H1 (cell line): ENCODE results near the gene APOC4. TPM values are rescaled to one million over a fixed set of nuclear protein-coding genes. Genes with fewer than 3 reads are reported as not detected.

Experiments used
- CTCF ChIA-PET: fragments of 300-600 bp; sonication (Branson Sonifier 250); formaldehyde crosslinking; loops from one replicate; lab custom pipeline; 2021; ENCODE audit not compliant: partially characterized antibody; lab: Charles Lee
- POLR2A ChIA-PET: fragments of 300-600 bp; sonication (Branson Sonifier 250); formaldehyde crosslinking; loops from one replicate; lab custom pipeline; 2021; ENCODE audit warnings: inconsistent platforms; ENCODE audit not compliant: partially characterized antibody; lab: Charles Lee
- DNase-seq, 2 experiments: peaks; one replicate each; pipeline versions ENCODE4 v3.0.0 to v3.0.0-alpha.2; 2010 to 2022; ENCODE audit warnings: low spot score in 2 of 2, low read depth in 1 of 2, mixed read lengths in 1 of 2
- FAIRE-seq: peaks from 2 replicates; lab custom pipeline; 2011; peaks lifted over from hg19 to GRCh38; lab: Jason Lieb, UNC
- H2AFZ ChIP-seq: 2 replicates; pipeline ENCODE4 v1.8.1; 2012; ENCODE audit warnings: low read length, inconsistent platforms
- H2AK5ac ChIP-seq: 2 replicates; pipeline ENCODE4 v1.6.1; 2013; ENCODE audit warnings: low read depth, low read length
- H2BK120ac ChIP-seq: replicated peaks from 2 replicates; pipeline ENCODE3; 2013; ENCODE audit warnings: low read depth, low read length, inconsistent platforms
- H2BK12ac ChIP-seq: 2 replicates; pipeline ENCODE4 v1.6.1; 2013; ENCODE audit warnings: low read depth, low read length
- H2BK15ac ChIP-seq: 2 replicates; pipeline ENCODE4 v1.6.1; 2013; ENCODE audit warnings: low read length
- H2BK20ac ChIP-seq: 2 replicates; pipeline ENCODE4 v1.6.1; 2013; ENCODE audit warnings: low read length
- H2BK5ac ChIP-seq: 2 replicates; pipeline ENCODE4 v1.6.1; 2013; ENCODE audit warnings: low read depth, low read length
- H3K14ac ChIP-seq: 2 replicates; pipeline ENCODE4 v1.6.1; 2013; ENCODE audit warnings: inconsistent platforms; ENCODE audit not compliant: insufficient read length
- H3K18ac ChIP-seq: 2 replicates; pipeline ENCODE4 v1.6.1; 2013; ENCODE audit warnings: low read length; ENCODE audit errors: extremely low read depth
- H3K23ac ChIP-seq: 2 replicates; pipeline ENCODE4 v1.6.1; 2013; ENCODE audit warnings: inconsistent platforms; ENCODE audit not compliant: insufficient read length
- H3K23me2 ChIP-seq: 2 replicates; pipeline ENCODE4 v1.6.1; 2013; ENCODE audit warnings: low read depth, low read length
- H3K27ac ChIP-seq: 2 replicates; pipeline ENCODE4 v1.6.1; 2011; ENCODE audit warnings: low read depth, low read length, inconsistent platforms
- H3K27me3 ChIP-seq, 4 experiments: replicated peaks in 1 of 4; 1 replicate in 1 of 4; 2 replicates in 3 of 4; pipeline versions ENCODE4 v1.6.1 to v1.8.1; 2011 to 2013; ENCODE audit warnings: low read length in 3 of 4, mild to moderate bottlenecking in 3 of 4, inconsistent platforms in 2 of 4, mixed read lengths in 2 of 4, moderate library complexity in 1 of 4; ENCODE audit not compliant: control insufficient read depth in 3 of 4, insufficient read depth in 3 of 4; ENCODE audit errors: extremely low read depth in 1 of 4
- H3K36me3 ChIP-seq, 4 experiments: 2 replicates each; pipeline versions ENCODE4 v1.6.1 to v1.8.1; 2011 to 2013; ENCODE audit warnings: mild to moderate bottlenecking in 4 of 4, low read length in 3 of 4, moderate library complexity in 2 of 4, control low read depth in 1 of 4, inconsistent platforms in 1 of 4; ENCODE audit not compliant: insufficient read depth in 4 of 4, control insufficient read depth in 2 of 4
- H3K4ac ChIP-seq: replicated peaks from 2 replicates; pipeline ENCODE3; 2013; ENCODE audit warnings: low read length, low read depth, mixed read lengths, inconsistent platforms; ENCODE audit not compliant: insufficient read length
- H3K4me1 ChIP-seq, 4 experiments: replicated peaks in 1 of 4; 1 replicate in 1 of 4; 2 replicates in 3 of 4; pipeline versions ENCODE4 v1.6.1 to v1.8.1; 2011 to 2013; ENCODE audit warnings: low read length in 3 of 4, inconsistent platforms in 2 of 4, mixed read lengths in 1 of 4; ENCODE audit not compliant: insufficient read depth in 4 of 4, control insufficient read depth in 3 of 4
- H3K4me2 ChIP-seq, 2 experiments: 2 replicates each; pipeline versions ENCODE4 v1.6.1 to v1.8.1; 2011 to 2013; ENCODE audit warnings: low read depth in 2 of 2, low read length in 2 of 2, control low read depth in 1 of 2, inconsistent platforms in 1 of 2, mild to moderate bottlenecking in 1 of 2; ENCODE audit not compliant: insufficient read depth in 1 of 2
- H3K4me3 ChIP-seq, 4 experiments: fragments of 200-600, 300-600 bp in 1 of 4; sonication (generic), shearing (Covaris generic), sonication (Bioruptor Twin) in 1 of 4; 2 replicates each; pipeline versions ENCODE4 v1.5.1 to v1.8.1; 2011 to 2016; ENCODE audit warnings: low read length in 4 of 4, low read depth in 3 of 4, control low read depth in 2 of 4, inconsistent platforms in 2 of 4, mild to moderate bottlenecking in 2 of 4, mixed read lengths in 1 of 4, moderate library complexity in 1 of 4; ENCODE audit not compliant: insufficient read depth in 2 of 4; ENCODE audit errors: extremely low read depth in 1 of 4
- H3K56ac ChIP-seq: replicated peaks from 2 replicates; pipeline ENCODE3; 2013; ENCODE audit warnings: low read depth, mild to moderate bottlenecking, mixed read lengths, low read length, inconsistent platforms; ENCODE audit not compliant: insufficient read length
- H3K79me1 ChIP-seq: 2 replicates; pipeline ENCODE4 v1.6.1; 2013; ENCODE audit warnings: low read depth, low read length, control low read depth
- H3K79me2 ChIP-seq, 2 experiments: 2 replicates each; pipeline versions ENCODE4 v1.6.1 to v1.8.1; 2012 to 2013; ENCODE audit warnings: low read length in 2 of 2, mild to moderate bottlenecking in 2 of 2, inconsistent platforms in 1 of 2; ENCODE audit not compliant: insufficient read depth in 2 of 2, control insufficient read depth in 1 of 2
- H3K9ac ChIP-seq, 4 experiments: replicated peaks in 1 of 4; 1 replicate in 1 of 4; 2 replicates in 3 of 4; pipeline versions ENCODE4 v1.6.1 to v1.8.1; 2011 to 2013; ENCODE audit warnings: low read depth in 3 of 4, low read length in 3 of 4, control low read depth in 2 of 4, mild to moderate bottlenecking in 2 of 4, moderate library complexity in 2 of 4, inconsistent platforms in 1 of 4; ENCODE audit errors: extremely low read depth in 1 of 4
- H3K9me3 ChIP-seq, 2 experiments: 2 replicates each; pipeline versions ENCODE4 v1.6.1 to v1.8.1; 2012 to 2013; ENCODE audit warnings: mild to moderate bottlenecking in 2 of 2, moderate library complexity in 2 of 2, control low read depth in 1 of 2, inconsistent platforms in 1 of 2, low read depth in 1 of 2, low read length in 1 of 2, mixed read lengths in 1 of 2; ENCODE audit not compliant: insufficient read depth in 2 of 2
- H4K20me1 ChIP-seq, 2 experiments: replicated peaks in 1 of 2; 2 replicates each; pipeline versions ENCODE3 to v1.8.1; 2011 to 2013; ENCODE audit warnings: inconsistent platforms in 2 of 2, low read length in 2 of 2, mild to moderate bottlenecking in 1 of 2; ENCODE audit not compliant: insufficient read depth in 2 of 2, control insufficient read depth in 1 of 2
- H4K5ac ChIP-seq: 2 replicates; pipeline ENCODE4 v1.6.1; 2013; ENCODE audit warnings: low read length, low read depth, mixed read lengths, inconsistent platforms; ENCODE audit not compliant: insufficient read length
- H4K8ac ChIP-seq: 2 replicates; pipeline ENCODE4 v1.8.0; 2013; ENCODE audit warnings: mild to moderate bottlenecking, moderate library complexity, low read length, inconsistent platforms; ENCODE audit not compliant: insufficient read depth; ENCODE audit errors: extremely low read depth
- H4K91ac ChIP-seq: replicated peaks from 2 replicates; pipeline ENCODE3; 2013; ENCODE audit warnings: low read length, mixed read lengths, inconsistent platforms; ENCODE audit not compliant: insufficient read length
- ASH2L ChIP-seq: fragments of 200-600, 300-600 bp; sonication (generic); IDR thresholded peaks from one replicate; pipeline ENCODE4 v1.7.1; 2017; ENCODE audit warnings: low read length
- CBX8 ChIP-seq: fragments of 300-800, 300-1000 bp; sonication (generic); IDR thresholded peaks from 2 replicates; pipeline ENCODE4 v1.7.1; 2016; ENCODE audit warnings: low read depth, low read length, borderline replicate concordance
- HDAC2 ChIP-seq, 2 experiments: fragments of 300-600 bp in 1 of 2; sonication (generic) in 1 of 2; IDR thresholded peaks; 2 replicates each; pipeline ENCODE4 v1.6.1; 2011 to 2012; ENCODE audit warnings: low read depth in 2 of 2, low read length in 2 of 2, mild to moderate bottlenecking in 2 of 2, moderate library complexity in 2 of 2, borderline replicate concordance in 1 of 2, inconsistent platforms in 1 of 2
- HDAC6 ChIP-seq: IDR thresholded peaks from one replicate; pipeline ENCODE4 v1.7.1; 2012; ENCODE audit warnings: low read depth, mild to moderate bottlenecking, inconsistent platforms, low read length, moderate library complexity
- NANOG ChIP-seq: IDR thresholded peaks from 2 replicates; pipeline ENCODE4 v1.6.1; 2011; ENCODE audit warnings: low read length, low read depth, mild to moderate bottlenecking, inconsistent platforms; ENCODE audit not compliant: insufficient read depth, poor library complexity, severe bottlenecking
- RAD21 ChIP-seq, 2 experiments: IDR thresholded peaks in 1 of 2; conservative IDR thresholded peaks in 1 of 2; 2 replicates each; pipeline ENCODE4 v1.6.1; 2011; ENCODE audit warnings: low read depth in 2 of 2, low read length in 2 of 2, improper control_type of control experiment in 1 of 2, inconsistent platforms in 1 of 2, mild to moderate bottlenecking in 1 of 2, moderate library complexity in 1 of 2
- TCF12 ChIP-seq: IDR thresholded peaks from 2 replicates; pipeline ENCODE4 v1.6.1; 2011; ENCODE audit warnings: low read depth, mild to moderate bottlenecking, low read length
- WGBS, 2 experiments: shearing (Covaris generic) in 1 of 2; methylation state at CpG; one replicate each; pipeline versions ENCODE4 v1.1.6 to v1.1.7; 2013 to 2015; ENCODE audit warnings: low lambda C conversion rate in 2 of 2, mixed read lengths in 2 of 2, inconsistent platforms in 1 of 2, low coverage in 1 of 2, missing lambda C conversion rate in 1 of 2; ENCODE audit not compliant: insufficient replicate concordance in 2 of 2, insufficient coverage in 1 of 2, insufficient read length in 1 of 2; ENCODE audit errors: extremely low coverage in 1 of 2, missing lambda C conversion rate in 1 of 2; 5-methylcytosine and 5-hydroxymethylcytosine counted together
- polyA plus RNA-seq, 7 experiments: library from polyadenylated mRNA; depleted of rRNA in 3 of 7; stranded (reverse) in 5 of 7; unstranded in 2 of 7; fragments of >200 nt in 5 of 7; fragments of 200-250 nt in 2 of 7; gene quantifications; 1 replicate in 5 of 7; 2 replicates in 1 of 7; 4 replicates in 1 of 7; pipeline versions ENCODE4 v1.2.1 to v1.2.3, GENCODE V29; 2011 to 2013; ENCODE audit warnings: missing spikeins in 2 of 7, mixed read lengths in 2 of 7
- total RNA-seq: library from RNA; stranded (reverse); fragmentation: NEBNext Ultra II Directional; extraction: Animal tissue kit (Norgen Biotek cat#: 25700); gene quantifications from 2 replicates; pipeline ENCODE4 v1.2.1, GENCODE V29; 2021
- TF ChIP-seq, protein P1 (sequence below): IDR thresholded peaks from 2 replicates; pipeline ENCODE4 v1.6.1; 2012; ENCODE audit warnings: low read length, inconsistent platforms
- TF ChIP-seq, protein P2 (sequence below): IDR thresholded peaks from 2 replicates; pipeline ENCODE4 v1.6.1; 2012; ENCODE audit warnings: inconsistent platforms
- TF ChIP-seq, protein P3 (sequence below): IDR thresholded peaks from 2 replicates; pipeline ENCODE4 v1.6.1; 2011; ENCODE audit warnings: low read depth, mild to moderate bottlenecking, low read length; ENCODE audit not compliant: insufficient read depth

Gene APOC4
- total and polyA plus RNA-seq, 2 of the 8 experiments (the other 6 are each of a cell fraction or from before 2014, with no cell fraction given), result not detected

DNA sequence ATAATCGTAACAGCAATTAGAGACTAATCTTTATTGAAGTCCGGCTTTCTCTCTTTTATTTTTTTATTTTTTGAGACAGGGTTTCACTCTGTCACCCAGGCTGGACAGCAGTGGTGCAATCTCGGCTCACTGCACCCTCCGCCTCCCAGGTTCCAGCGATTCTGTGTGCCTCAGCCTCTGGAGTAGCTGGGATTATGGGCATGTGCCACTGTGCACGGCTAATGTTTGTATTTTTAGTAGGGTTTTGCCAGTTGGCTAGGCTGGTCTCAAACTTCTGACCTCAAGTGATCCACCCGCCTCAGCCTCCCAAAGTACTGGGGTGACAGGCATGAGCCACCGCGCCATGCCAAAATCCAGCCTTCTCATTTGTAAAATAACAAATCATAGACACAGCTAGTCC is 7.5 kb downstream of the APOC4 start:
- 0 out of 2 replicates have a peak, but pooled peaks cover 3% of the 10 kb centered on the region for H3K23me2 ChIP-seq
- H2BK120ac ChIP-seq, result no peak overlapping the region
- 82% methylated on average over 9 of the region's 9 CpGs; no CpG with 5 or more reads in 1 of the 2 experiments for WGBS, 2 experiments
- peaks cover 0 to 2% of the 10 kb centered on the region in 2 experiments for H4K20me1 ChIP-seq
- no peaks in the 10 kb centered on the region; a peak in 1 of 7 replicates for H3K4me1 ChIP-seq
- no peaks in the 10 kb centered on the region for H3K9me3 ChIP-seq
- no peak overlapping the region for H2AK5ac ChIP-seq
- no peak overlapping the region for H3K4me2 ChIP-seq
- peaks cover 0 to 3% of the 10 kb centered on the region in 2 experiments; a peak in 1 of 4 replicates for H3K79me2 ChIP-seq
- H3K14ac ChIP-seq, result no peak overlapping the region
- DNase-seq, result no peak
- no peak overlapping the region for H4K8ac ChIP-seq
- no peak overlapping the region for H4K5ac ChIP-seq
- no peak overlapping the region for H3K56ac ChIP-seq
- no peaks in the 10 kb centered on the region for H3K27me3 ChIP-seq
- H3K36me3 ChIP-seq, result no peaks in the 10 kb centered on the region
- no peak overlapping the region for H3K4ac ChIP-seq
- no peak overlapping the region for H3K4me3 ChIP-seq
- no peaks in the 10 kb centered on the region for H3K79me1 ChIP-seq
- H4K91ac ChIP-seq, result no peak overlapping the region
- H3K27ac ChIP-seq, result no peak overlapping the region
- H3K9ac ChIP-seq, result no peak overlapping the region
- H3K23ac ChIP-seq, result no peak overlapping the region
- no peak overlapping the region for H2BK15ac ChIP-seq
- no peak overlapping the region for H2BK5ac ChIP-seq
- H2AFZ ChIP-seq, result no peak overlapping the region
- no peak overlapping the region for H2BK20ac ChIP-seq
- POLR2A ChIA-PET, result interaction anchor here (1.0 to 11.6 kb wide), 3 partner anchors 34 to 45 kb away, joined by 3 to 121 read pairs (median 3); partner anchors contain the start of gene APOE
- CTCF ChIA-PET, result interaction anchor here (0.5 to 8.3 kb wide), 4 partner anchors 43 to 1172 kb away, joined by 3 to 201 read pairs (median 3); partner anchors contain the start of gene APOE
- H3K18ac ChIP-seq, result no peak overlapping the region
- no peak overlapping the region for H2BK12ac ChIP-seq
- FAIRE-seq, result no peak
- no peak for TF ChIP-seq RAD21 (IDR thresholded peaks at IDR 0.05 in 1 of 2, conservative IDR thresholded peaks at IDR 0.05 in 1 of 2; ENCODE audit: low read depth in 2 of 2, low read length in 2 of 2)
- no peak for TF ChIP-seq TCF12
- TF ChIP-seq NANOG, result no peak
- TF ChIP-seq, protein P1, sequence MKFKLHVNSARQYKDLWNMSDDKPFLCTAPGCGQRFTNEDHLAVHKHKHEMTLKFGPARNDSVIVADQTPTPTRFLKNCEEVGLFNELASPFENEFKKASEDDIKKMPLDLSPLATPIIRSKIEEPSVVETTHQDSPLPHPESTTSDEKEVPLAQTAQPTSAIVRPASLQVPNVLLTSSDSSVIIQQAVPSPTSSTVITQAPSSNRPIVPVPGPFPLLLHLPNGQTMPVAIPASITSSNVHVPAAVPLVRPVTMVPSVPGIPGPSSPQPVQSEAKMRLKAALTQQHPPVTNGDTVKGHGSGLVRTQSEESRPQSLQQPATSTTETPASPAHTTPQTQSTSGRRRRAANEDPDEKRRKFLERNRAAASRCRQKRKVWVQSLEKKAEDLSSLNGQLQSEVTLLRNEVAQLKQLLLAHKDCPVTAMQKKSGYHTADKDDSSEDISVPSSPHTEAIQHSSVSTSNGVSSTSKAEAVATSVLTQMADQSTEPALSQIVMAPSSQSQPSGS, result no peak
- TF ChIP-seq, protein P2, sequence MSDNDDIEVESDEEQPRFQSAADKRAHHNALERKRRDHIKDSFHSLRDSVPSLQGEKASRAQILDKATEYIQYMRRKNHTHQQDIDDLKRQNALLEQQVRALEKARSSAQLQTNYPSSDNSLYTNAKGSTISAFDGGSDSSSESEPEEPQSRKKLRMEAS, result no peak
- TF ChIP-seq ASH2L, result no peak
- TF ChIP-seq HDAC6, result no peak
- TF ChIP-seq HDAC2 (IDR thresholded peaks at IDR 0.05; ENCODE audit: borderline replicate concordance in 1 of 2, low read depth in 2 of 2, low read length in 2 of 2), result no peak
- TF ChIP-seq, protein P3, sequence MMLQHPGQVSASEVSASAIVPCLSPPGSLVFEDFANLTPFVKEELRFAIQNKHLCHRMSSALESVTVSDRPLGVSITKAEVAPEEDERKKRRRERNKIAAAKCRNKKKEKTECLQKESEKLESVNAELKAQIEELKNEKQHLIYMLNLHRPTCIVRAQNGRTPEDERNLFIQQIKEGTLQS, result no peak
- no peak for TF ChIP-seq CBX8
